ENCODE data around the gene MAPK9.

Gene MAPK9

GRCh38 chr5:180204276-180204819 is 87.5 kb downstream of the MAPK9 start:
- DNase-seq (ENCODE audit: low read depth): no peak

- DNase-seq (ENCODE audit: low read depth): no peak
Measured at GRCh38 chr5:180202939-180203573, 88.8 kb downstream of the MAPK9 start.

- no peak for DNase-seq (ENCODE audit: low read depth)
Measured at GRCh38 chr5:180201051-180201987, 90.6 kb downstream of the MAPK9 start.

- no peak for DNase-seq (ENCODE audit: low read depth)
Measured at GRCh38 chr5:180199390-180199789, 92.5 kb downstream of the MAPK9 start.

- DNase-seq (ENCODE audit: low read depth): no peak
Measured at GRCh38 chr5:180198208-180198607, 93.7 kb downstream of the MAPK9 start.

GRCh38 chr5:180197016-180197702 is 94.7 kb downstream of the MAPK9 start:
- no peak for DNase-seq (ENCODE audit: low read depth)

- no peak for DNase-seq (ENCODE audit: low read depth)
Measured at GRCh38 chr5:180194410-180195345, 97.2 kb downstream of the MAPK9 start.

GRCh38 chr5:180193749-180194375 is 98.0 kb downstream of the MAPK9 start:
- no peak for DNase-seq (ENCODE audit: low read depth)

GRCh38 chr5:180191716-180192115 is 100.2 kb downstream of the MAPK9 start:
- no peak for DNase-seq (ENCODE audit: low read depth)

GRCh38 chr5:180187767-180188166 is 104.1 kb downstream of the MAPK9 start:
- no peak for DNase-seq (ENCODE audit: low read depth)

Data from stimulated activated CD4-positive, alpha-beta T cell treated with anti-CD3 and anti-CD28 coated beads, Interleukin-2, amount 100 ng/mL, for 4 hours (primary cell).